ENCODE results near the gene KLHL42. TPM values are rescaled to one million over a fixed set of nuclear protein-coding genes. Genes with fewer than 3 reads are reported as not detected.
"Not testable (repeated sequence)": the region's sequence is repeated elsewhere in the genome, so short reads cannot be mapped to it uniquely, and the experiment has no call there.

Gene KLHL42
- 23.5 TPM for polyA plus RNA-seq (2013, experiment 1 of 4)
- 21.5 TPM for polyA plus RNA-seq (2013, experiment 2 of 4)
- 18.5 TPM for polyA plus RNA-seq (2013, experiment 3 of 4)
- 19.7 TPM for polyA plus RNA-seq (2013, experiment 4 of 4)

- Histone ChIP-seq H3K4me3 (ENCODE audit: insufficient read depth, low read depth, low read length) (peak within 1 kb of the TSS; percentile 81), H3K4me1 (ENCODE audit: control insufficient read depth, insufficient read depth, low read length) (peaks cover 20% of the 10 kb centered on the region), H3K27me3 (ENCODE audit: control insufficient read depth, insufficient read depth, low read length, poor library complexity, severe bottlenecking) (no peaks in the 10 kb centered on the region), H3K9me3 (ENCODE audit: control insufficient read depth, low read length) (no peaks in the 10 kb centered on the region), H3K27ac (ENCODE audit: insufficient read depth, low read depth, low read length, poor library complexity, severe bottlenecking) (peak within 1 kb of the TSS; percentile 87), H3K36me3 (ENCODE audit: control insufficient read depth, insufficient read depth, low read length) (no peaks in the 10 kb centered on the region)
- 0% methylated on average over 92 of the region's 92 CpGs for WGBS, 2 experiments
These were observed at the start of gene KLHL42, which contains the start of gene MANSC4 for GRCh38 chr12:27779920-27780611. Gene KLHL42 (plus strand): TSS chr12:27780233. CDS start chr12:27780331, 98 bp downstream. Gene MANSC4 (minus strand): TSS chr12:27780236. CDS start chr12:27771276, 8,960 bp downstream.

DNA sequence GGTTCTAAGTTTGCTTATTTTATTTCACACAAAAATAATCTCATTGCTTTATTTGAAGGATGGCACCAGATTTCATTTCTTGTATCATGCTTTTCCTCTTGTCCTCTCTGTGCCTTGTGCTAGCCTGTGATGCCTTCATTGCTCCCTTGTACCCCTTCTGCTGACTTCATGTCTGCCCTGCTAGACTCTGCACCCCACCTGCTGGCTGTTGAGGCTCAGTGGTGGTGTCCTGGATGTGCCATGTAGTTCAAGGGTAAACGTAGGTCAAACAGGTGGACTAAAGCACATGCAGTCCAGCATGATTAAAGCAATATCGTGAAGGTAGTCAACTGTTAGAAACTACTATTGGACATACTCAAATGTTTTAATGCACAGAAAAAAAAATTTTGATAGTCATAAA is 47.8 kb upstream of the KLHL42 start:
- WGBS, 2 experiments = 79 to 97% methylated on average over 2 of the region's 2 CpGs
- no peaks in the 10 kb centered on the region for H3K36me3 ChIP-seq (ENCODE audit: control insufficient read depth, insufficient read depth, low read length)
- H3K4me3 ChIP-seq (ENCODE audit: insufficient read depth, low read depth, low read length) = no peak overlapping the region
- H3K4me1 ChIP-seq (ENCODE audit: control insufficient read depth, insufficient read depth, low read length) = no peaks in the 10 kb centered on the region
- H3K27me3 ChIP-seq (ENCODE audit: control insufficient read depth, insufficient read depth, low read length, poor library complexity, severe bottlenecking) = no peaks in the 10 kb centered on the region
- no peaks in the 10 kb centered on the region for H3K9me3 ChIP-seq (ENCODE audit: control insufficient read depth, low read length)
- no peak overlapping the region for H3K27ac ChIP-seq (ENCODE audit: insufficient read depth, low read depth, low read length, poor library complexity, severe bottlenecking)

DNA sequence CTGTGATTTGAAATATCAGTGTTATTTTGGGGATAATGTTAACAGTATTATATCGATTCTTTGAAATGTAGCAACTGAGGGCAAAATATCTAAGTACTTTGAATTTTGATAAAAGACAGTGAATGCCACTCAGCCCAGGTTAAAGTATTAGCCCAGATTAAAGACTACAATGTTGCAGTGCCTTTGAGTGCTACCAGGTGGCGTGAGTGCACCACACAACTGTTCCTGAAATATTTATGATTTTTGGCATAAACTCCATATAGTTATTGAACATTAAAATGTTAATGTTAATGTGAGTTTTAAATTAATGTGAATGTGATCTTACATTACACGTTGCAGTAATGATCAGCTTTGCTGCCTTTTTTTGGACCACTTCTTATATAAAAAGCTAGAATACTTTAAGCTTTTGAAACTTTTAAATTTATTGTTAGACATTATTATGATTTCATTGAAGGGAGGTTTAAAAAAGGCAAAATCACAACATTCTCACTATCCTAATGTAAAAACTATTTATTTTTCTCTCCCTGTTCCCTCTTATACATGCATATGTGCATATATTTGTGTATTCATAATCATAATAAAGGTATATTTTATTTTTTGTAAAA is 46.9 kb upstream of the KLHL42 start:
- H3K4me1 ChIP-seq (ENCODE audit: control insufficient read depth, insufficient read depth, low read length) = no peaks in the 10 kb centered on the region
- no peak overlapping the region for H3K27ac ChIP-seq (ENCODE audit: insufficient read depth, low read depth, low read length, poor library complexity, severe bottlenecking)
- no peaks in the 10 kb centered on the region for H3K27me3 ChIP-seq (ENCODE audit: control insufficient read depth, insufficient read depth, low read length, poor library complexity, severe bottlenecking)
- 62 to 78% methylated on average over 2 to 3 of the region's 3 CpGs for WGBS, 2 experiments
- H3K4me3 ChIP-seq (ENCODE audit: insufficient read depth, low read depth, low read length) = no peak overlapping the region
- no peaks in the 10 kb centered on the region for H3K9me3 ChIP-seq (ENCODE audit: control insufficient read depth, low read length)
- H3K36me3 ChIP-seq (ENCODE audit: control insufficient read depth, insufficient read depth, low read length) = no peaks in the 10 kb centered on the region

GRCh38 chr12:27733791-27734190 is 46.2 kb upstream of the KLHL42 start:
- Histone ChIP-seq H3K36me3 (ENCODE audit: control insufficient read depth, insufficient read depth, low read length) (no peaks in the 10 kb centered on the region), H3K27ac (ENCODE audit: insufficient read depth, low read depth, low read length, poor library complexity, severe bottlenecking) (no peak overlapping the region), H3K9me3 (ENCODE audit: control insufficient read depth, low read length) (no peaks in the 10 kb centered on the region), H3K4me3 (ENCODE audit: insufficient read depth, low read depth, low read length) (no peak overlapping the region), H3K27me3 (ENCODE audit: control insufficient read depth, insufficient read depth, low read length, poor library complexity, severe bottlenecking) (no peaks in the 10 kb centered on the region), H3K4me1 (ENCODE audit: control insufficient read depth, insufficient read depth, low read length) (no peaks in the 10 kb centered on the region)
- 100% methylated on average over 1 of the region's 1 CpG; no CpG with 5 or more reads in 1 of the 2 experiments for WGBS, 2 experiments

DNA sequence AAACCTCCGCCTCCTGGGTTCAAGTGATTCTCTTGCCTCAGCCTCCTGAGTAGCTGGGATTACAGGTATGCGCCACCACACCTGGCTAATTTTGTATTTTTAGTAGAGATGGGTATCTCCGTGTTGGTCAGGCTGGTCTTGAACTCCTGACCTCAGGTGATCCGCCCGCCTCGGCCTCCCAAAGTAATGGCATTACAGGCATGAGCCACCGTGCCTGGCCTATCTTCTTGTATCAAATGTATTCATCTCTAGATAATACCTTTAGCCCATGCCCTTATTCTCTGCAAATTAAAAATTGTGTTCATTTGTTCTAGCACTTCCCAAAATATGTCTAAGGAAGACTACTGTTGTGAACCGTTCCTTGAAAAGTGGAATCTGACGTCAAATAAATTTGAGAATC is 45.7 kb upstream of the KLHL42 start:
- H3K4me1 ChIP-seq (ENCODE audit: control insufficient read depth, insufficient read depth, low read length); H3K4me3 ChIP-seq (ENCODE audit: insufficient read depth, low read depth, low read length); H3K36me3 ChIP-seq (ENCODE audit: control insufficient read depth, insufficient read depth, low read length); H3K27ac ChIP-seq (ENCODE audit: insufficient read depth, low read depth, low read length, poor library complexity, severe bottlenecking); H3K27me3 ChIP-seq (ENCODE audit: control insufficient read depth, insufficient read depth, low read length, poor library complexity, severe bottlenecking); H3K9me3 ChIP-seq (ENCODE audit: control insufficient read depth, low read length): not testable (repeated sequence)
- WGBS, 2 experiments = 91 to 95% methylated on average over 9 of the region's 9 CpGs

GRCh38 chr12:27743601-27744000 is 36.4 kb upstream of the KLHL42 start:
- Histone ChIP-seq H3K4me3 (ENCODE audit: insufficient read depth, low read depth, low read length) (no peak overlapping the region), H3K36me3 (ENCODE audit: control insufficient read depth, insufficient read depth, low read length) (peaks cover 6% of the 10 kb centered on the region), H3K9me3 (ENCODE audit: control insufficient read depth, low read length) (no peaks in the 10 kb centered on the region), H3K27ac (ENCODE audit: insufficient read depth, low read depth, low read length, poor library complexity, severe bottlenecking) (no peak overlapping the region), H3K4me1 (ENCODE audit: control insufficient read depth, insufficient read depth, low read length) (no peaks in the 10 kb centered on the region), H3K27me3 (ENCODE audit: control insufficient read depth, insufficient read depth, low read length, poor library complexity, severe bottlenecking) (no peaks in the 10 kb centered on the region)
- WGBS, 2 experiments = 97 to 98% methylated on average over 4 to 5 of the region's 5 CpGs

DNA sequence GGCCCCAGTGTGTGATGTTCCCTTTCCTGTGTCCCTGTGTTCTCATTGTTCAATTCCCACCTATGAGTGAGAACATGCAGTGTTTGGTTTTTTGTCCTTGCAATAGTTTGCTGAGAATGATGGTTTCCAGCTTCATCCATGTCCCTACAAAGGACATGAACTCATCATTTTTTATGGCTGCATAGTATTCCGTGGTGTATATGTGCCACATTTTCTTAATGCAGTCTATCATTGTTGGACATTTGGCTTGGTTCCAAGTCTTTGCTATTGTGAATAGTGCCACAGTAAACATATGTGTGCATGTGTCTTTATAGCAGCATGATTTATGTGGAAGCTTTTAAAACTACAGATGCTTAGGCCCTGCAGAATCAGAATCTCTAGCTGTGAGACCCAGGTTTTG is 34.3 kb upstream of the KLHL42 start:
- not testable (repeated sequence) for H3K4me3 ChIP-seq (ENCODE audit: insufficient read depth, low read depth, low read length)

DNA sequence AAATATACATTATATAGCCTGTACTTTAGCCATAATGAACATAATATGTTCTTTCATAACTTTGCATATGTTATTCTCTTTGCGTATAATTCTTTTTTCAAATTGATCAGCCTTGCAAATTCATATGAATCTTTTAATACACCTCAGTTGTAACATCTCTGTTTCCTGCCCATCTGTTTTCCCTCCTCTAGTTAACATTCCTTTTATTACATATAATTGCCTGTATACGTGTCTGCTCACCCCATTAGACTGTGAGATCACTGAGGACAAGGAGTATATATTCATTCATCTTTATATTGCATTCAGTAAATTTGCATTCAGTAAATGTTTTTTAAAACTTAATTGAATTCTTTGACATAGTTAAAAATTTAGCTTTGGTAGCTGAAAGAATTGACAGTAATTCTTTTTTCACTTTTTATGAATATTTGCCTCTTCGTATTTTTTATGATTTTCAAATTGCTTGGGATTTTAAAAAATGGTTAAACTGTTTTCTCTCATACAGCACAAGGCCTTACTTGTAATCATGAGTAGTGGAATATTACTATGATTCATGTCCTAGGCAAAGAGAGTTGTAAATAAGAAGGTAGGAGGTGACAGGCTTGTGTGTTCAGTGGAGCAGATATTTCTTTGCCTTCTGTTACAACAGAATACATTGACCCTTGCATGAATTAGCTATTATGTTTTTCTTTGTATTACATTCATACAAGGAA is 32.8 kb upstream of the KLHL42 start:
- H3K9me3 ChIP-seq (ENCODE audit: control insufficient read depth, low read length) = no peaks in the 10 kb centered on the region
- WGBS, 2 experiments = 96 to 100% methylated on average over 1 to 3 of the region's 3 CpGs
- H3K27ac ChIP-seq (ENCODE audit: insufficient read depth, low read depth, low read length, poor library complexity, severe bottlenecking) = no peak overlapping the region
- H3K4me1 ChIP-seq (ENCODE audit: control insufficient read depth, insufficient read depth, low read length) = no peaks in the 10 kb centered on the region
- peaks cover 6% of the 10 kb centered on the region for H3K36me3 ChIP-seq (ENCODE audit: control insufficient read depth, insufficient read depth, low read length)
- H3K27me3 ChIP-seq (ENCODE audit: control insufficient read depth, insufficient read depth, low read length, poor library complexity, severe bottlenecking) = no peaks in the 10 kb centered on the region
- no peak overlapping the region for H3K4me3 ChIP-seq (ENCODE audit: insufficient read depth, low read depth, low read length)

More for the DNA sequence above, 34.3 kb upstream of the KLHL42 start:
- not testable (repeated sequence) for H3K9me3 ChIP-seq (ENCODE audit: control insufficient read depth, low read length); H3K36me3 ChIP-seq (ENCODE audit: control insufficient read depth, insufficient read depth, low read length); H3K27ac ChIP-seq (ENCODE audit: insufficient read depth, low read depth, low read length, poor library complexity, severe bottlenecking); H3K27me3 ChIP-seq (ENCODE audit: control insufficient read depth, insufficient read depth, low read length, poor library complexity, severe bottlenecking); H3K4me1 ChIP-seq (ENCODE audit: control insufficient read depth, insufficient read depth, low read length)
- WGBS, 2 experiments = 90 to 100% methylated on average over 1 of the region's 1 CpG

DNA sequence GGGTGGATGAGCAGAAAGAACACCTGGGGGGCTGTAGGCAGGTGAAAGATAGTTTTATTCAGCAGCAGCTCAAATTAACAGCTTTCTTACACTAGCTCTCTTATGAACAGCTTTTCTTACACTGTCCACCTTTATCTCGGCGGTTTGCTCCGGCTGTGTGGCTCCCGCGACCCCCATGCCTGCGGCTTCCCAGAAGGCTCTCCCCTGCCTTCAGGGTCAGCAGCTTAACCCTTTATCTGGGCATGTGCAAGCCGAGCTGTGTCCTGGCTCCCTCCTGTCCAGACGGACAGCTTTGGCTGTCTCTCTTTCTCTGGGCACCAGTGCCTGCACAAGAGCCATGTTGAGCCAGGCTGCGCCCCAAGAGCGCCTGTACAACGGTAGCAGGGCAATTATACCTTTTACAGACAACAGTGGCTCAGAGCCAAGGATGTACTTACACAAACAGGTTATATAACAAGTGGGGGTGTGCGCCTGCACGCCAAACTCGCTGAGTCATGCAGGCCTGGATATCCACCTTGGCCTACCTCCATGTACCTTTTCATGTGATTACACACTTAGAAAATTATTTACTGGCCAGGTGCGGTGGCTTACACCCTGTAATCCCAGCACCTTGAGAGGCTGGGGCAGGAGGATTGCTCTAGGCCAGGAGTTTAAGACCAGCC is 28.5 kb upstream of the KLHL42 start:
- no peaks in the 10 kb centered on the region for H3K36me3 ChIP-seq (ENCODE audit: control insufficient read depth, insufficient read depth, low read length)
- H3K27ac ChIP-seq (ENCODE audit: insufficient read depth, low read depth, low read length, poor library complexity, severe bottlenecking) = no peak overlapping the region
- H3K4me3 ChIP-seq (ENCODE audit: insufficient read depth, low read depth, low read length) = no peak overlapping the region
- H3K27me3 ChIP-seq (ENCODE audit: control insufficient read depth, insufficient read depth, low read length, poor library complexity, severe bottlenecking) = no peaks in the 10 kb centered on the region
- 92 to 93% methylated on average over 15 of the region's 15 CpGs for WGBS, 2 experiments
- H3K9me3 ChIP-seq (ENCODE audit: control insufficient read depth, low read length) = no peaks in the 10 kb centered on the region
- peaks cover 6% of the 10 kb centered on the region for H3K4me1 ChIP-seq (ENCODE audit: control insufficient read depth, insufficient read depth, low read length)

GRCh38 chr12:27754795-27755194 is 25.2 kb upstream of the KLHL42 start:
- Histone ChIP-seq H3K27me3 (ENCODE audit: control insufficient read depth, insufficient read depth, low read length, poor library complexity, severe bottlenecking) (no peaks in the 10 kb centered on the region), H3K9me3 (ENCODE audit: control insufficient read depth, low read length) (no peaks in the 10 kb centered on the region), H3K27ac (ENCODE audit: insufficient read depth, low read depth, low read length, poor library complexity, severe bottlenecking) (no peak overlapping the region), H3K36me3 (ENCODE audit: control insufficient read depth, insufficient read depth, low read length) (no peaks in the 10 kb centered on the region), H3K4me3 (ENCODE audit: insufficient read depth, low read depth, low read length) (no peak overlapping the region), H3K4me1 (ENCODE audit: control insufficient read depth, insufficient read depth, low read length) (peaks cover 6% of the 10 kb centered on the region)
- WGBS, 2 experiments = 85 to 96% methylated on average over 3 of the region's 3 CpGs
